GM21786 (cell line): ENCODE measurements around the gene ZNF467.

Experiments
- ATAC-seq: cut with Tn5 transposase; IDR thresholded peaks from one replicate; pipeline ENCODE4 v1.9.1; 2021; ENCODE audit not compliant: unreplicated experiment

The ZNF467 gene

DNA sequence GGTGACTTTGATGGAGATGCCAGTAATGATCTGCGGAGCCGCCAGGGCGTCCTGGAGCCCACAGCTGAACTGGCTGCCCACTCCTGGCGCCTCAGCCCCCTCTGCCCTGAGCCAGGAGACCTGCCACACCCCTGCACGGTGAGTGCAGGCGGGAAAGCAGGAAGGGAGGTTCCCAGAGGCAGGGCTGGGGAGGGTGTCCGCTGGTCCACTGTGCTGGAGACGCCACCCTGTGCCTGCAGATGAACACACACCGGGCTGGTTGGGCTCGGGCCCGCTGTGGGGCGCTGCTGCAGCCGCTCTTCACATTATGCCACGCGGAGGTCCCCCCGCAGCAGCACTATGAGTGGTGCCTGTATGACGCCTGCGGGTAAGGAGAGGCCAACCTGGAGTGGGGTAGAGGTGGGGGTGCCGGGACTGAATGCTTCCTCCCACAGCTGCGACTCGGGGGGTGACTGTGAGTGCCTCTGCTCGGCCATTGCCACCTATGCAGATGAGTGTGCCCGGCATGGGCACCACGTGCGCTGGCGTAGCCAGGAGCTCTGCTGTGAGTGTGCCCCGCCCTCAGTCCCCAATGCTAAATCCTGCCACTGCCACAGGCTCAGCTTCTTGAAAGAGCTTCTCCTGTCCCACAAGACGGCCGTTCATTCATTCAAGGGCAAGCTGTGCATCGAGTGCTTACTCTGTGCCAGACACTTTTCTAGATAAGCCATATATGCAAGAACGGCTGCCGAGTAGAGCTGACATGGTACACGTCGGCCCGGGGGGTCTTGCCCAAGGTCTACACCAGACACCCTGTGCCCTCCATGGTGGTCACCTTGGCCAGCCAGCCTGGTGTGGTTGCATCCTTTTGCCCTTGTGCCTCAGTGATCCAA lies 14.3 kb upstream of the ZNF467 start:
- ATAC-seq, result no peak

DNA sequence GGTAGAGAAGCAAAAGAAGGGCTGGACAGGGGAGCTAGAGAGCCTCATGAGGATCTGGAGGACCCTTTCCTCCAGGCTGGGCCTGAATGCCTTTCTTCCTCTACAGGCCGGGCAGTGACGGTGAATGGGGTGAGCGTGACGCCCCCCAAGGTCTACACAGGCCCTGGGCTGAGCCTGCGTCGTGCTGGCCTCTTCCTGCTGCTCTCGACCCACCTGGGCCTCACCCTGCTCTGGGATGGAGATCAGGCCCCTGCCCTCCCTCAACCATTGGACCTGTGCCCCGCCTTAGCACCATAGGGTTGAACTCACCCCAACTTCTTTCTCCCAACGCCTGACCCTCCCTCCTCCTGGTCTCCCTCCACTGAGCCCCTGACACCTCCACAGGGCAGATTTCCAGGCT lies 12.6 kb upstream of the ZNF467 start:
- ATAC-seq, result no peak

DNA sequence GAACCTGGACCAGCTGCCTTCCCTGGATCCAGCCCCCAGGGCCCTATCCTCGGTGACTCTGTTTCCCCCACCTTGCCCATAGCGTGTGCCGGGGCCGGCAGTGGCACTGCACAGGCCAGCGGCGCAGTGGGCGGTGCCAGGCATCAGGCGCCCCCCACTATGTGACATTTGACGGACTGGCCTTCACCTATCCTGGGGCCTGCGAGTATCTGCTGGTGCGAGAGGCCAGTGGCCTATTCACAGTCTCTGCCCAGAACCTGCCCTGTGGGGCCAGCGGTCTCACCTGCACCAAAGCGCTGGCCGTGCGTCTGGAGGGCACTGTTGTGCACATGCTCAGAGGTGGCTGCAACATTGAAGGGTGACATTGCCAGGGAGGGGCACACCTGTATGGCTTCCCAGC lies 12.0 kb upstream of the ZNF467 start:
- no peak for ATAC-seq

- ATAC-seq, result no peak
Observed at GRCh38 chr7:149784251-149784608, 10.8 kb upstream of the ZNF467 start.

DNA sequence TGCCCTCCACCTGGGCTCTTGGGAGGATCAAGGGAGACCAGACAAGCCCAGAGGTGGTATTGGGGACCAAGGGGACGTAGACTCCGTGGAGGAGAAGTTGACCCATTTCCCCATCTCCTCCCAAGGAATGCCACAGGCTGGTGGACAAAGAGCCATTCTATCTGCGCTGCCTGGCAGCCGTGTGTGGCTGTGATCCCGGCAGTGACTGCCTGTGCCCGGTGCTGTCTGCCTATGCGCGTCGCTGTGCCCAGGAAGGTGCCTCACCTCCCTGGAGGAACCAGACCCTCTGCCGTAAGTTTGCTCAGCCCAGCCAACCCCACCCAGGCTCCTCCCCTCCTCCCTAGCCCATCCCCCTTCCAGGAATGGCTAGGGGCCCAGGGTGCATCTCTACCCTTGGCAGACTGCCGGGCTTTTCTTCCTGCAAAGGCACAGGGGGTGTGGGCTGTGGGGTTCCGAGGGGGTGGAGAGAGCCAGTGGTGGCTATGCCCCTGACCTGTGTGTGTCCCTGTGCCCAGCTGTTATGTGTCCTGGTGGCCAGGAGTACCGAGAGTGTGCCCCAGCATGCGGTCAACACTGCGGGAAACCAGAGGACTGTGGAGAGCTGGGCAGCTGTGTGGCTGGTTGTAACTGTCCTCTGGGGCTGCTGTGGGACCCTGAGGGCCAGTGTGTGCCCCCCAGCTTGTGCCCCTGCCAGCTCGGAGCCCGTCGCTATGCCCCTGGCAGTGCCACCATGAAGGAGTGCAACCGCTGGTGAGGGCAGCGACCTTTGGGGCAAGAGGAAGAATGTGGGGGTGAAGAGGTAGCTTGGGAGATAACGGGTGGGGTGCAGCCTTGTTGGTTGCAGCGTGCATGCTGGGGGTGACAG lies 10.2 kb upstream of the ZNF467 start:
- ATAC-seq, result no peak

DNA sequence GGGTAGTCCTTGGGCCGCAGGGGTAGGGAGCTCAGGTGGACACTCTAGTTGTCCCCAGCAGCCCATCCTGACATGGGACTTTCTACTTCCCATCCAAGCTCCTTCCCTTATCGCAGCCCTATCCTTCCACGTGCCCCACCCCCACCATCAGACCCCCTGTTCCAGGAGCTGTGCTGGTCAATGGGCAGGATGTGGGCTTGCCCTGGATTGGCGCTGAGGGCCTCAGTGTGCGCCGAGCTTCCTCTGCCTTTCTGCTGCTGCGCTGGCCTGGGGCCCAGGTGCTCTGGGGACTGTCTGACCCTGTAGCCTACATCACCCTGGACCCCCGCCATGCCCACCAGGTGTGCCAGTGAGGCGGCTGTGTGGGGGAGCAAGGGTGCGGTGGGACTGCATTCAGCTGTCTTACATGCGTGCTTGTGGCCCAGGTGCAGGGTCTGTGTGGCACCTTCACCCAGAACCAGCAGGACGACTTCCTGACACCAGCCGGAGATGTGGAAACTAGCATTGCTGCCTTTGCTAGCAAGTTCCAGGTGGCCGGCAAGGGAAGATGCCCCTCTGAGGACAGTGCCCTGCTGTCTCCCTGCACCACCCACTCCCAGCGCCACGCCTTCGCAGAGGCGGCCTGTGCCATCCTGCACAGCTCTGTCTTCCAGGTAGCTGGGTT lies 9.4 kb upstream of the ZNF467 start:
- no peak for ATAC-seq

DNA sequence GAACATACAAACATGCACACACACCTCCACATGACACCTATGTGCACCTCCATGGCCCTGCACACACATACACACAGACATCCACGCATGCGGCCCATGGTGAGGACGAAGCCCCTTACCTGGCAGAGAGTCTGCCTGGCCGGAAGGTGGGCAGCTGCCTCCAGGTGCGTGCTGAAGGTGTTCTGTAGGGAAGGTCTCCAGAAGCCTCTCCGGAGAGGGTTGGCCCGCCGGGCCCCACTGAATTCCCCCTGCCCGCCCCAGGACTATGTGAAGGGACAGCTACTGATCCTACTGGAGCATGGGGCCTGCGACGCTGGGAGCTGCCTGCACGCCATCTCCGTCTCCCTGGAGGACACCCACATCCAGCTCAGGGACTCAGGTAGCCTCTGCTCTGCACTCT lies 8.5 kb upstream of the ZNF467 start:
- ATAC-seq, result no peak

DNA sequence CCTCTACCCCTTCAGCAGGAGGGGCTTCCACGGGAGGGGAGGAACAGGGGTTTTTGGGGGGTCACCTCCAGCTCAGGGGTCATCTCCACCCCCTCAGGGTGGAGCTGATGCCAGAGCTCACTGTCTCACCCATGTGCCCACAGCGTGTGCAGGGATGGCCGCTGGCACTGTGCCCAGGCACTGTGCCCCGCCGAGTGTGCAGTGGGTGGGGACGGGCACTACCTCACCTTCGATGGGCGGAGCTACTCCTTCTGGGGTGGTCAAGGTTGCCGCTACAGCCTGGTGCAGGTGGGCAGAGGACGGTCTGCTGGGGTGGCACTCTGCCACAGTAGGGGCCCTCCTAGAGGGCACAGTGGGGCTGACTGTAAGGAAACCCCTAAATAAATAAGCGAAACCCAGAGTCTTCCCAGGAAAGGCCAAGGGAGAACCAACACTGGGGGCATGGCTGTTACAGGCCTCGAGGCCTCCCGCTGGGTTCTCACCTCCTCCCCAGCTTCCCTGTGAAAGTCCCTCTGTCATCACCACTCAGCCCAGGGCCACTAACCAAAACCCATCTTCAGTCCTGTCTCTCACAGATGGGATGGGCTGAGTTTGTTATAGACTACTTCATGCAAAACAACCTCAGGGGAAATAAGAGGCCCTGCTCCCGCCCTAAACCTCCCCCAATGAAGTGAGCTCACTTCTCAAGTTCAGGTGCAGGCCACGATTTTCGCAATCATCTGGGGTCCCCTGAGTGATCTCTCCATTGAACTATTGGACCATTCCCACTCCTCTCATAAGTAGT lies 7.4 kb upstream of the ZNF467 start:
- no peak for ATAC-seq

DNA sequence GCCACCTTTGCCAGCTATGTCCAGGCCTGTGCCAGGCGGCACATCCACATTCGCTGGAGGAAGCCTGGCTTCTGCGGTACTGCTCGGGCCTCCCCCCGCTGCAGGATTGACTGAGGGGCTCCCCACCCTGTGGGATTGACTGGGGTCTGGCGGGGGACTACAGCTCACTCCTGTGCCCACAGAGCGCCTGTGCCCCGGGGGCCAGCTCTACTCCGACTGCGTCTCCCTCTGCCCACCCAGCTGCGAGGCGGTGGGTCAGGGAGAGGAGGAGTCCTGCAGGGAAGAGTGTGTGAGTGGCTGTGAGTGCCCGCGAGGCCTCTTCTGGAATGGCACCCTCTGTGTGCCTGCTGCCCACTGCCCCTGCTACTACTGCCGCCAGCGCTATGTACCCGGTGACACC lies 6.7 kb upstream of the ZNF467 start:
- ATAC-seq, result no peak

- ATAC-seq, result no peak
Observed at GRCh38 chr7:149779502-149779805, 6.1 kb upstream of the ZNF467 start.

DNA sequence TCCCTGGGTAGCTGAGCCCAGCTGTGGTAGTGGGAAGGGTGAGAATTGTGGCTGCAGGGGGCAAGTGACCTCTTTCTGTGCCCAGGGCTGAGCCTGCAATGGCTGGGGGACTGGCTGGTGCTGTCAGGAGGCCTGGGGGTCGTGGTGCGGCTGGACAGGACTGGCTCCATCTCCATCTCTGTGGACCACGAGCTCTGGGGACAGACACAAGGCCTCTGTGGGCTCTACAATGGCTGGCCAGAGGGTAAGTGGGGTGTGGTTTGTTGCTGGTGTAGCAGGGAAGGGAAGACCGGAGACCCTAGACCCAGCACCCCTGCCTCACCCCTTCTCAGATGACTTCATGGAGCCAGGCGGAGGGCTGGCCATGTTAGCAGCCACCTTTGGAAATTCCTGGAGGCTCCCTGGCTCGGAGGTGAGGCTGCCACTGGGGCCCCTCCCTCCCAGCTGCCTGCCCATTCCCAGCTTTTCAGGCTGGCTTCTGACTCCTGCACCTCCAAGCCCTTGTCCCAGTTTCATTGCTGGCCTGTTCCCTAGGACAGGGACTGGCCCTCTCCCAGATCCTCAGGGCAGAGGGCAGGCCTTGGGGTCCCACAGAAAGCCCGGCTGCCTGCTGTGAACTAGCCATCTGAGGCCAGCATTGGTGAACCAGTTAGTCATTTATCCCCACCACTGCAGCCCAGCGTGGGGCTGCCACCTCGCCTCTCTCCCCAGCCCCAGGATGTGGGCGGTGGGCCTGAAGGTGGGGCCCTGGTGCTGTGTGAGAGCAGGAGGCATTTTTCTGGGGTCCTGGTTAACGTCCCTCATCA lies 5.5 kb upstream of the ZNF467 start:
- ATAC-seq, result no peak

GRCh38 chr7:149778327-149778637 lies 4.9 kb upstream of the ZNF467 start:
- ATAC-seq, result no peak

DNA sequence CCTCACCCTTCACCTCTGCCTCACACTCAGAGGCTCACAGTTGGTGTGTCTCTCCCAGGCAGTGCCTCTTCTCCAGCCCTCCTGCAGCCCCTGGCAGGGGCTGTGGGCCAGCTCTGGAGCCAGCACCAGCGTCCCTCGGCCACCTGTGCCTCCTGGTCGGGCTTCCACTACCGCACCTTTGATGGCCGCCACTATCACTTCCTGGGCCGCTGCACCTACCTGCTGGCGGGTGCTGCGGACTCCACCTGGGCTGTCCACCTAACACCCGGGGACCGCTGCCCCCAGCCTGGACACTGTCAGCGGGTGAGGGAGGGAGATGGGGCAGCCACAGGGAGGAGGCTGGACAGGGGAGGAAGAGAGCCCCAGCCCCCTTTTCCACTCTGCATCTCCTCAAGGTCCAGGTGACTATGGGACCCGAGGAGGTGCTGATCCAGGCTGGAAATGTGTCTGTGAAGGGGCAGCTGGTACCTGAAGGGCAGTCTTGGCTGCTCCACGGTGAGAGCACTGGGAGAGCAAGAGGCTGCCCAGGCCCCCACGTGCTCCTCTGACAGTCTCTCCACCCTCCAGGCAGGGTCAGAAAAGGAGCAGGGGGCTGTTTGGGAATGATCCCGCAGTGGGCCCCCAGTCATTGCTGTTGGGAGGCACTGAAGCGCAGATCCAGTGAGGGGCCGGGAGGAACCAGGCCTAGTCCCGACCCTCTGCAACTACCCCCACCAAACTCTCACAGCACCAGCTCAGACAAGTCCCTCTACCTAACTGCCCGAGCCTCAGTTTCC lies 4.4 kb upstream of the ZNF467 start:
- ATAC-seq, result no peak

DNA sequence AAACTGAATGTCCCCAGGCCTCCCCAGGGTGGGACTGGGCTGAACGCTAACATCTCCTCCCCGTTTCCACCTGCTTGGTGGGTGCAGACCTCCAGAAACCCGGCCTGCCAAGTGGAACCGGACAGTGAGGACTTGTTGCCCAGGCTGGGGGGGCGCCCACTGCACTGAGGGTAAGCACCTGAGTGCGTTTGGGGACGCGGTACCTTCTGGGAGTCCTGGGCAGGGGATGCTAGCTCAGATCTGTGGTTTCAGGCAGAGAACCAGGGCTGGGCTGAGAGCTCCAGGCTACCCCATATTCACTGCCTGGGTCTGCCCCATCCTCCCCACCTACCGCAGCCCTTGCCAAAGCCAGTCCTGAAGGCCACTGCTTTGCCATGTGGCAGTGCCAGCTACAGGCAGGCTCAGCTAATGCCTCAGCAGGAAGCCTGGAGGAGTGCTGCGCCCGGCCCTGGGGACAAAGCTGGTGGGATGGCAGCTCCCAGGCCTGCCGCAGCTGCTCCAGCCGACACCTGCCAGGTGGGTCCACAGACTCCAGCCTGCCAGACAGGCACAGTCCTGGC lies 3.5 kb upstream of the ZNF467 start:
- no peak for ATAC-seq

DNA sequence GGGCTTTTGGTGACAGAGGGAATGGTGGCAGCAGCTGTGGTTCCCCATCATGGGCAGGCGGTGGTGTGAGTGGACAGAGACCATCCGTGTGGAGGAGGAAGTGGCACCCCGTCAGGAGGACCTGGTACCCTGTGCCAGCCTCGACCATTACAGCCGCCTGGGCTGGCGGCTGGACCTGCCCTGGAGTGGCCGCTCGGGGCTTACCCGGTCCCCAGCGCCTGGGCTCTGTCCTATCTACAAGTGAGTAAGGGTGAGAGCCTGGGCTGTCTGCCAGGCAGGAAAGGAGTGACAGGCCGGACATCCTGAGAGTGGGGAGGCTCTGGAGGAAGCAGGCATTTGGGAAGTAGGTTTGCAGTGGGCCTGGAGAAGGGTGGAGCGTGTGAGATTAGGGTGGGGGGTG lies 2.9 kb upstream of the ZNF467 start:
- no peak for ATAC-seq

GRCh38 chr7:149775176-149775556 lies 1.8 kb upstream of the ZNF467 start:
- ATAC-seq, result no peak

GRCh38 chr7:149774237-149775175 lies 1.1 kb upstream of the ZNF467 start:
- no peak for ATAC-seq

DNA sequence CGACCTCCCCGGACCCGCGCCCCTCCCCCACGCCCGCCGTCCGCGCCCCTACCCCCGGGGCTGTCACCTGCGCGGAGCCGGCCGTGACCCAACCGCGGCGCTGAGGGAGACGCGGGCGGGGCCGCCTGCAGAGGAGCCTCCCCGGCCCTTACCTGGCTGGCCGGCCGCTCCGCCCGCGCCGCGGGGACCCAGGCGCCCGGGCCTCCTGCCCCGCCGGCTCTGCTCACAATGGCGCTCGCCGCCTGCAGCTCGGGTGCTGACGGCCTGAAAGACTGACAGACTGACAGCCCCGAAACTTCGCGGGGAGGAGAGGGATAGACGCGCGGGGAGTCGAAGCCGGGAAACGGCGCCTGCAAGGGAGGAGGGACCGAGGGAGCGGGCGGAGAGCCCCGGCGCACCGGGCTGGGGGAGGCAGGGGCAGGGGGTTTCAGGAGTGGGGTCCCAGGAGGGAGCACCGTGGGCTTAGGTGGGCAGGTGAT lies 393 bp downstream of the ZNF467 start:
- ATAC-seq, result no peak
